Jurkat, Clone E6-1 (cell line): ENCODE data around the gene DEPDC1B.
"Not testable (repeated sequence)": the region's sequence is repeated elsewhere in the genome, so short reads cannot be mapped to it uniquely, and the experiment has no call there.

Experiments
- DNase-seq: peaks from one replicate; pipeline ENCODE4 v3.0.0-alpha.2; 2011; ENCODE audit warnings: low read depth, low spot score
- H3K4me3 ChIP-seq: 2 replicates; pipeline ENCODE4 v1.5.1; 2011; ENCODE audit warnings: mild to moderate bottlenecking, low read length, control low read depth, moderate library complexity

DEPDC1B gene

GRCh38 chr5:60597572-60598320 is 102.2 kb downstream of the DEPDC1B start:
- DNase-seq: peak; percentile 94

GRCh38 chr5:60594715-60595477 is 105.1 kb downstream of the DEPDC1B start:
- no peak overlapping the region for H3K4me3 ChIP-seq
- no peak for DNase-seq

More at GRCh38 chr5:60597572-60598320, 102.2 kb downstream of the DEPDC1B start:
- no peak overlapping the region for H3K4me3 ChIP-seq

- H3K4me3 ChIP-seq: no peak overlapping the region
- DNase-seq: no peak
These were observed 109.8 kb downstream of the DEPDC1B start for GRCh38 chr5:60590172-60590571.

- DNase-seq, H3K4me3 ChIP-seq: not testable (repeated sequence)
These were observed 112.7 kb downstream of the DEPDC1B start for GRCh38 chr5:60587312-60587711.

GRCh38 chr5:60586307-60586901 is 113.6 kb downstream of the DEPDC1B start:
- DNase-seq: no peak
- H3K4me3 ChIP-seq: no peak overlapping the region

- no peak overlapping the region for H3K4me3 ChIP-seq
- no peak for DNase-seq
These were observed 114.3 kb downstream of the DEPDC1B start for GRCh38 chr5:60585618-60586017.

GRCh38 chr5:60584304-60584703 is 115.7 kb downstream of the DEPDC1B start:
- no peak for DNase-seq
- H3K4me3 ChIP-seq: no peak overlapping the region

- no peak for DNase-seq
- H3K4me3 ChIP-seq: no peak overlapping the region
These were observed 116.3 kb downstream of the DEPDC1B start for GRCh38 chr5:60583616-60584015.

- H3K4me3 ChIP-seq: no peak overlapping the region
- peak; percentile 93 for DNase-seq
These were observed 121.7 kb downstream of the DEPDC1B start for GRCh38 chr5:60578315-60578714.

GRCh38 chr5:60577116-60577515 is 122.8 kb downstream of the DEPDC1B start:
- H3K4me3 ChIP-seq: no peak overlapping the region
- DNase-seq: no peak

GRCh38 chr5:60576425-60576824 is 123.5 kb downstream of the DEPDC1B start:
- no peak overlapping the region for H3K4me3 ChIP-seq
- DNase-seq: no peak

- H3K4me3 ChIP-seq: no peak overlapping the region
- no peak for DNase-seq
These were observed 131.3 kb downstream of the DEPDC1B start for GRCh38 chr5:60568646-60569045.

GRCh38 chr5:60563696-60564324 is 136.2 kb downstream of the DEPDC1B start:
- DNase-seq: no peak
- H3K4me3 ChIP-seq: no peak overlapping the region

GRCh38 chr5:60553291-60553690 is 146.7 kb downstream of the DEPDC1B start:
- H3K4me3 ChIP-seq: not testable (repeated sequence)

GRCh38 chr5:60551829-60552228 is 148.1 kb downstream of the DEPDC1B start:
- DNase-seq: no peak
- H3K4me3 ChIP-seq: no peak overlapping the region

More at GRCh38 chr5:60553291-60553690, 146.7 kb downstream of the DEPDC1B start:
- DNase-seq: not testable (repeated sequence)

GRCh38 chr5:60551250-60551649 is 148.7 kb downstream of the DEPDC1B start:
- no peak for DNase-seq
- H3K4me3 ChIP-seq: no peak overlapping the region

GRCh38 chr5:60550311-60550710 is 149.7 kb downstream of the DEPDC1B start:
- no peak overlapping the region for H3K4me3 ChIP-seq

GRCh38 chr5:60549841-60550240 is 150.1 kb downstream of the DEPDC1B start:
- H3K4me3 ChIP-seq: no peak overlapping the region
- DNase-seq: no peak

More at GRCh38 chr5:60550311-60550710, 149.7 kb downstream of the DEPDC1B start:
- no peak for DNase-seq
